Activated CD4-positive, alpha-beta T cell treated with anti-CD3 and anti-CD28 coated beads, Interleukin-2, amount 10 ng/mL, durations not matched to agents 7 days and 5 days (primary cell): Measurements from ENCODE around the gene TOMT. TPM values are rescaled to one million over a fixed set of nuclear protein-coding genes. Genes with fewer than 3 reads are reported as not detected.
A peak's percentile ranks its signal among the peaks of the same experiment; 100 is the strongest.

ENCODE experiments used
- CTCF ChIA-PET: fragments of 350-600 bp; sonication (Branson Sonifier 250); formaldehyde crosslinking; loops from one replicate; lab custom pipeline; 2021; ENCODE audit warnings: antibody characterized with exemption; lab: Charles Lee
- POLR2A ChIA-PET: fragments of 350-600 bp; sonication (Branson Sonifier 250); formaldehyde crosslinking; loops from one replicate; lab custom pipeline; 2021; ENCODE audit warnings: antibody characterized with exemption; lab: Charles Lee
- DNase-seq: peaks from one replicate; pipeline ENCODE4 v3.0.0-alpha.2; 2020
- H3K27ac Mint-ChIP-seq: one replicate; pipeline ENCODE4 v1.8.0; 2021; ENCODE audit warnings: mild to moderate bottlenecking, moderate library complexity, mixed read lengths
- H3K27me3 Mint-ChIP-seq: one replicate; pipeline ENCODE4 v1.8.0; 2021; ENCODE audit warnings: mixed read lengths
- H3K36me3 Mint-ChIP-seq: one replicate; pipeline ENCODE4 v1.8.0; 2021; ENCODE audit warnings: low read depth, mixed read lengths
- H3K4me1 Mint-ChIP-seq: one replicate; pipeline ENCODE4 v1.8.0; 2021; ENCODE audit warnings: mixed read lengths
- H3K4me3 Mint-ChIP-seq: one replicate; pipeline ENCODE4 v1.8.0; 2021; ENCODE audit warnings: mild to moderate bottlenecking, moderate library complexity, mixed read lengths
- H3K9me3 Mint-ChIP-seq: one replicate; pipeline ENCODE4 v1.8.0; 2021; ENCODE audit warnings: mixed read lengths
- total RNA-seq, 2 experiments: library from RNA; stranded (reverse); gene quantifications; one replicate each; pipeline ENCODE4 v1.2.3, GENCODE V29; 2021

The TOMT gene
- total RNA-seq: not detected

GRCh38 chr11:72105888-72106287 is at the start of gene TOMT:
TSS of gene TOMT (plus strand) at chr11:72105924. CDS start at chr11:72105952, 28 bp downstream.
- CTCF ChIA-PET: interaction anchor here (0.7 to 1.2 kb wide), 3 partner anchors 9 to 328 kb away, joined by 3 to 5 read pairs (median 4); partner anchors contain the start of gene CLPB
- H3K27me3 Mint-ChIP-seq: no peaks in the 10 kb centered on the region
- H3K27ac Mint-ChIP-seq: no peak within 1 kb of the TSS
- no peak within 1 kb of the TSS for H3K4me3 Mint-ChIP-seq
- POLR2A ChIA-PET: no interaction called here
- H3K36me3 Mint-ChIP-seq: peaks cover 32% of the 10 kb centered on the region
- H3K4me1 Mint-ChIP-seq: peaks cover 35% of the 10 kb centered on the region
- DNase-seq: no peak
- no peaks in the 10 kb centered on the region for H3K9me3 Mint-ChIP-seq

GRCh38 chr11:72058416-72059034 is 47.2 kb upstream of the TOMT start:
- no peaks in the 10 kb centered on the region for H3K27me3 Mint-ChIP-seq
- ChIA-PET CTCF (interaction anchor here (1.1 to 1.3 kb wide), 2 partner anchors 11 to 33 kb away, joined by 3 to 4 read pairs; no protein-coding TSS in a partner anchor), POLR2A (interaction anchor here (0.7 kb wide), 1 partner anchor 51 kb away, joined by 3 read pairs; no protein-coding TSS in a partner anchor)
- H3K27ac Mint-ChIP-seq: no peak overlapping the region
- H3K36me3 Mint-ChIP-seq: peaks cover 16% of the 10 kb centered on the region
- H3K4me3 Mint-ChIP-seq: no peak overlapping the region
- peaks cover 12% of the 10 kb centered on the region for H3K4me1 Mint-ChIP-seq
- H3K9me3 Mint-ChIP-seq: no peaks in the 10 kb centered on the region
- DNase-seq: no peak

GRCh38 chr11:72061739-72062396 is 43.9 kb upstream of the TOMT start:
- Mint-ChIP-seq H3K4me1 (peaks cover 5% of the 10 kb centered on the region), H3K27me3 (no peaks in the 10 kb centered on the region), H3K27ac (peak overlapping the region; percentile 4), H3K4me3 (no peak overlapping the region), H3K9me3 (no peaks in the 10 kb centered on the region), H3K36me3 (peaks cover 21% of the 10 kb centered on the region)
- ChIA-PET POLR2A (no interaction called here), CTCF (interaction anchor here (0.5 to 1.5 kb wide), 2 partner anchors 71 to 82 kb away, joined by 3 read pairs; no protein-coding TSS in a partner anchor)
- DNase-seq: no peak

GRCh38 chr11:72066855-72067254 is 38.9 kb upstream of the TOMT start:
- peaks cover 38% of the 10 kb centered on the region for H3K36me3 Mint-ChIP-seq
- H3K4me1 Mint-ChIP-seq: peaks cover 35% of the 10 kb centered on the region
- H3K27me3 Mint-ChIP-seq: no peaks in the 10 kb centered on the region
- H3K27ac Mint-ChIP-seq: no peak overlapping the region
- H3K9me3 Mint-ChIP-seq: no peaks in the 10 kb centered on the region
- CTCF ChIA-PET: interaction anchor here (0.7 to 1.3 kb wide), 3 partner anchors 10 to 88 kb away, joined by 3 read pairs; no protein-coding TSS in a partner anchor
- POLR2A ChIA-PET: no interaction called here
- no peak overlapping the region for H3K4me3 Mint-ChIP-seq
- no peak for DNase-seq

GRCh38 chr11:72067266-72067665 is 38.5 kb upstream of the TOMT start:
- H3K4me3 Mint-ChIP-seq: no peak overlapping the region
- peaks cover 40% of the 10 kb centered on the region for H3K36me3 Mint-ChIP-seq
- DNase-seq: no peak
- ChIA-PET POLR2A (no interaction called here), CTCF (interaction anchor here (1.1 to 1.3 kb wide), 2 partner anchors 11 to 16 kb away, joined by 3 read pairs; no protein-coding TSS in a partner anchor)
- no peak overlapping the region for H3K27ac Mint-ChIP-seq
- no peaks in the 10 kb centered on the region for H3K27me3 Mint-ChIP-seq
- no peaks in the 10 kb centered on the region for H3K9me3 Mint-ChIP-seq
- peaks cover 39% of the 10 kb centered on the region for H3K4me1 Mint-ChIP-seq

- H3K4me1 Mint-ChIP-seq: peaks cover 44% of the 10 kb centered on the region
- H3K9me3 Mint-ChIP-seq: no peaks in the 10 kb centered on the region
- H3K36me3 Mint-ChIP-seq: peaks cover 42% of the 10 kb centered on the region
- no peak overlapping the region for H3K4me3 Mint-ChIP-seq
- ChIA-PET POLR2A (no interaction called here), CTCF (interaction anchor here (1.1 to 1.2 kb wide), 2 partner anchors 11 kb away, joined by 3 to 6 read pairs; no protein-coding TSS in a partner anchor)
- no peak overlapping the region for H3K27ac Mint-ChIP-seq
- no peaks in the 10 kb centered on the region for H3K27me3 Mint-ChIP-seq
- DNase-seq: no peak
These were observed 38.0 kb upstream of the TOMT start for GRCh38 chr11:72067676-72068075.

GRCh38 chr11:72069200-72069599 is 36.5 kb upstream of the TOMT start:
- no peak for DNase-seq
- no peaks in the 10 kb centered on the region for H3K9me3 Mint-ChIP-seq
- H3K4me3 Mint-ChIP-seq: no peak overlapping the region
- H3K27ac Mint-ChIP-seq: no peak overlapping the region
- H3K36me3 Mint-ChIP-seq: peaks cover 48% of the 10 kb centered on the region
- no peaks in the 10 kb centered on the region for H3K27me3 Mint-ChIP-seq
- peaks cover 52% of the 10 kb centered on the region for H3K4me1 Mint-ChIP-seq
- CTCF ChIA-PET: interaction anchor here (1.4 kb wide), 1 partner anchor 10 kb away, joined by 4 read pairs; no protein-coding TSS in a partner anchor
- POLR2A ChIA-PET: no interaction called here

- H3K4me3 Mint-ChIP-seq: no peak overlapping the region
- H3K27ac Mint-ChIP-seq: no peak overlapping the region
- POLR2A ChIA-PET: no interaction called here
- CTCF ChIA-PET: interaction anchor here (1.0 to 1.4 kb wide), 2 partner anchors 10 kb away, joined by 3 to 4 read pairs; no protein-coding TSS in a partner anchor
- H3K27me3 Mint-ChIP-seq: no peaks in the 10 kb centered on the region
- H3K36me3 Mint-ChIP-seq: peaks cover 51% of the 10 kb centered on the region
- H3K4me1 Mint-ChIP-seq: peaks cover 55% of the 10 kb centered on the region
- DNase-seq: no peak
- no peaks in the 10 kb centered on the region for H3K9me3 Mint-ChIP-seq
These were observed 35.9 kb upstream of the TOMT start for GRCh38 chr11:72069787-72070251.

- DNase-seq: no peak
- CTCF ChIA-PET: interaction anchor here (1.0 to 1.4 kb wide), 3 partner anchors 9 to 14 kb away, joined by 3 to 4 read pairs (median 3); no protein-coding TSS in a partner anchor
- peaks cover 49% of the 10 kb centered on the region for H3K36me3 Mint-ChIP-seq
- peaks cover 60% of the 10 kb centered on the region for H3K4me1 Mint-ChIP-seq
- no peak overlapping the region for H3K27ac Mint-ChIP-seq
- POLR2A ChIA-PET: no interaction called here
- no peaks in the 10 kb centered on the region for H3K9me3 Mint-ChIP-seq
- no peaks in the 10 kb centered on the region for H3K27me3 Mint-ChIP-seq
- H3K4me3 Mint-ChIP-seq: no peak overlapping the region
These were observed 35.2 kb upstream of the TOMT start for GRCh38 chr11:72070491-72070890.

GRCh38 chr11:72072348-72072747 is 33.4 kb upstream of the TOMT start:
- DNase-seq: no peak
- POLR2A ChIA-PET: no interaction called here
- no peak overlapping the region for H3K27ac Mint-ChIP-seq

GRCh38 chr11:72075109-72075508 is 30.6 kb upstream of the TOMT start:
- peak overlapping the region; percentile 62 for H3K27ac Mint-ChIP-seq
- H3K4me1 Mint-ChIP-seq: peaks cover 68% of the 10 kb centered on the region
- peaks cover 30% of the 10 kb centered on the region for H3K36me3 Mint-ChIP-seq
- no peaks in the 10 kb centered on the region for H3K9me3 Mint-ChIP-seq
- CTCF ChIA-PET: interaction anchor here (1.1 to 1.3 kb wide), 3 partner anchors 12 to 108 kb away, joined by 3 to 4 read pairs (median 3); no protein-coding TSS in a partner anchor
- H3K27me3 Mint-ChIP-seq: no peaks in the 10 kb centered on the region
- POLR2A ChIA-PET: no interaction called here
- H3K4me3 Mint-ChIP-seq: no peak overlapping the region
- no peak for DNase-seq

More at GRCh38 chr11:72072348-72072747, 33.4 kb upstream of the TOMT start:
- Mint-ChIP-seq H3K9me3 (no peaks in the 10 kb centered on the region), H3K27me3 (no peaks in the 10 kb centered on the region), H3K4me1 (peaks cover 67% of the 10 kb centered on the region), H3K4me3 (no peak overlapping the region), H3K36me3 (peaks cover 44% of the 10 kb centered on the region)
- CTCF ChIA-PET: interaction anchor here (1.0 to 1.1 kb wide), 2 partner anchors 34 to 39 kb away, joined by 3 read pairs; no protein-coding TSS in a partner anchor

- CTCF ChIA-PET: interaction anchor here (1.1 to 1.9 kb wide), 5 partner anchors 12 to 107 kb away, joined by 3 to 5 read pairs (median 3); no protein-coding TSS in a partner anchor
- H3K9me3 Mint-ChIP-seq: no peaks in the 10 kb centered on the region
- POLR2A ChIA-PET: no interaction called here
These were observed 30.0 kb upstream of the TOMT start for GRCh38 chr11:72075756-72076155.

More at GRCh38 chr11:72075756-72076155, 30.0 kb upstream of the TOMT start:
- peaks cover 66% of the 10 kb centered on the region for H3K4me1 Mint-ChIP-seq
- H3K4me3 Mint-ChIP-seq: no peak overlapping the region
- DNase-seq: no peak
- H3K27me3 Mint-ChIP-seq: no peaks in the 10 kb centered on the region
- peak overlapping the region; percentile 0 for H3K27ac Mint-ChIP-seq
- H3K36me3 Mint-ChIP-seq: peaks cover 27% of the 10 kb centered on the region
